Smooth muscle cell (in vitro differentiated cells): ENCODE results near the gene BLACAT1. TPM values are rescaled to one million over a fixed set of nuclear protein-coding genes. Genes with fewer than 3 reads are reported as not detected.
"Not testable (repeated sequence)": the region's sequence is repeated elsewhere in the genome, so short reads cannot be mapped to it uniquely, and the experiment has no call there.

Experiments
- DNase-seq: peaks from one replicate; lab custom pipeline; 2025; ENCODE audit not compliant: unreplicated experiment; lab: John Stamatoyannopoulos, UW
- H2AFZ ChIP-seq: fragments of 200-600 bp; sonication (generic); 2 replicates; pipeline ENCODE4 v1.6.0; 2016; ENCODE audit warnings: antibody characterized with exemption, low read depth, mild to moderate bottlenecking
- H3F3A ChIP-seq: fragments of 200-600 bp; sonication (generic); 2 replicates; pipeline ENCODE4 v1.6.0; 2017; ENCODE audit warnings: antibody characterized with exemption, low read depth
- H3K27ac ChIP-seq: fragments of 200-600 bp; sonication (generic); 2 replicates; pipeline ENCODE4 v1.5.1; 2016; ENCODE audit warnings: low read depth, mild to moderate bottlenecking
- H3K27me3 ChIP-seq: fragments of 200-600 bp; sonication (generic); 2 replicates; pipeline ENCODE4 v1.6.1; 2016; ENCODE audit warnings: low read depth, mild to moderate bottlenecking
- H3K36me3 ChIP-seq: fragments of 200-600 bp; sonication (generic); 2 replicates; pipeline ENCODE4 v1.5.1; 2016; ENCODE audit warnings: low read depth
- H3K4me1 ChIP-seq: fragments of 200-600 bp; sonication (generic); 2 replicates; pipeline ENCODE4 v1.5.1; 2016; ENCODE audit warnings: low read depth
- H3K4me2 ChIP-seq: fragments of 200-600 bp; sonication (generic); 2 replicates; pipeline ENCODE4 v1.6.0; 2016; ENCODE audit warnings: mild to moderate bottlenecking
- H3K4me3 ChIP-seq: fragments of 200-600 bp; sonication (generic); 2 replicates; pipeline ENCODE4 v1.5.1; 2016; ENCODE audit warnings: mild to moderate bottlenecking
- H3K79me2 ChIP-seq: fragments of 200-600 bp; sonication (generic); 2 replicates; pipeline ENCODE4 v1.6.0; 2016; ENCODE audit warnings: low read depth, mild to moderate bottlenecking
- H3K9ac ChIP-seq: fragments of 200-600 bp; sonication (generic); 2 replicates; pipeline ENCODE4 v1.6.0; 2016; ENCODE audit warnings: low read depth
- H3K9me3 ChIP-seq: fragments of 200-600 bp; sonication (generic); replicated peaks from 2 replicates; pipeline ENCODE4 v1.5.1; 2016; ENCODE audit warnings: low read depth
- H4K20me1 ChIP-seq: fragments of 200-600 bp; sonication (generic); 2 replicates; pipeline ENCODE4 v1.6.0; 2016; ENCODE audit warnings: low read depth
- WGBS: methylation state at CpG from one replicate; pipeline ENCODE4 v1.1.7; 2016; ENCODE audit warnings: low lambda C conversion rate; 5-methylcytosine and 5-hydroxymethylcytosine counted together
- polyA plus RNA-seq: library from polyadenylated mRNA; unstranded; fragments of >200 nt; fragmentation: Nextera tagmentation; extraction: Ambion mirVana; gene quantifications from 2 replicates; pipeline ENCODE4 v1.2.1, GENCODE V29; 2016
- total RNA-seq: library from RNA; depleted of rRNA; stranded (reverse); fragments of >200 nt; gene quantifications from 2 replicates; pipeline ENCODE4 v1.2.3, GENCODE V29; 2014
- TF ChIP-seq, protein P1 (sequence below): fragments of 200-600 bp; sonication (generic); IDR thresholded peaks from 2 replicates; pipeline ENCODE4 v1.5.1; 2017; ENCODE audit warnings: borderline replicate concordance, mild to moderate bottlenecking, antibody characterized with exemption; ENCODE audit not compliant: insufficient read depth, poor library complexity, severe bottlenecking

BLACAT1 gene
- total and polyA plus RNA-seq, 2 experiments from 2014 or later, result 0.72 to 3.9 TPM

DNA sequence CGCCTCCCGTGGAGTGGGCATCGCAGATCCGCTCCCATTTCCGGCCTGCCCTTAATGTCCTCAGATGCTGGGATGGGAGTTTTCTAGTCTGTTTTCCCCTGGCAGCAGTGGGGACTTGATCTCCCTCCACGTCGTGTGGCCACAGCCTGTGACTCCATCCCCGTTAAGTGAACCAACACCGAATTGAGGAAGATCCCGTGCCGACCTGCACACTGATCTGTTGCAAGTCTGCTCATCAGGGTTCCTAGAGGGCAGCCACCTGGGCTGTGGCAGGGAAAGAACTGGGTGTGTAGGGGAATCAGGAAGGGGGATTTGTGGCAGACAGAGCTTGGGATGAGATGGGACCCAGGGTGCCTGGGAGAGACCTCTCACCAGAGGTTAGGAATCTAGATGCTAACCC, 25.4 kb upstream of the BLACAT1 start:
- Histone ChIP-seq H3K9ac (no peak overlapping the region), H3F3A (no peaks in the 10 kb centered on the region), H3K36me3 (no peaks in the 10 kb centered on the region), H3K9me3 (no peaks in the 10 kb centered on the region), H4K20me1 (no peaks in the 10 kb centered on the region), H3K4me1 (peaks cover 10% of the 10 kb centered on the region), H3K4me3 (no peak overlapping the region), H3K79me2 (no peaks in the 10 kb centered on the region), H3K27me3 (peaks cover 42% of the 10 kb centered on the region), H3K4me2 (no peak overlapping the region), H2AFZ (no peak overlapping the region), H3K27ac (no peak overlapping the region)
- DNase-seq, result no peak
- 77% methylated on average over 11 of the region's 11 CpGs for WGBS
- TF ChIP-seq, protein P1, sequence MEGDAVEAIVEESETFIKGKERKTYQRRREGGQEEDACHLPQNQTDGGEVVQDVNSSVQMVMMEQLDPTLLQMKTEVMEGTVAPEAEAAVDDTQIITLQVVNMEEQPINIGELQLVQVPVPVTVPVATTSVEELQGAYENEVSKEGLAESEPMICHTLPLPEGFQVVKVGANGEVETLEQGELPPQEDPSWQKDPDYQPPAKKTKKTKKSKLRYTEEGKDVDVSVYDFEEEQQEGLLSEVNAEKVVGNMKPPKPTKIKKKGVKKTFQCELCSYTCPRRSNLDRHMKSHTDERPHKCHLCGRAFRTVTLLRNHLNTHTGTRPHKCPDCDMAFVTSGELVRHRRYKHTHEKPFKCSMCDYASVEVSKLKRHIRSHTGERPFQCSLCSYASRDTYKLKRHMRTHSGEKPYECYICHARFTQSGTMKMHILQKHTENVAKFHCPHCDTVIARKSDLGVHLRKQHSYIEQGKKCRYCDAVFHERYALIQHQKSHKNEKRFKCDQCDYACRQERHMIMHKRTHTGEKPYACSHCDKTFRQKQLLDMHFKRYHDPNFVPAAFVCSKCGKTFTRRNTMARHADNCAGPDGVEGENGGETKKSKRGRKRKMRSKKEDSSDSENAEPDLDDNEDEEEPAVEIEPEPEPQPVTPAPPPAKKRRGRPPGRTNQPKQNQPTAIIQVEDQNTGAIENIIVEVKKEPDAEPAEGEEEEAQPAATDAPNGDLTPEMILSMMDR, result no peak

DNA sequence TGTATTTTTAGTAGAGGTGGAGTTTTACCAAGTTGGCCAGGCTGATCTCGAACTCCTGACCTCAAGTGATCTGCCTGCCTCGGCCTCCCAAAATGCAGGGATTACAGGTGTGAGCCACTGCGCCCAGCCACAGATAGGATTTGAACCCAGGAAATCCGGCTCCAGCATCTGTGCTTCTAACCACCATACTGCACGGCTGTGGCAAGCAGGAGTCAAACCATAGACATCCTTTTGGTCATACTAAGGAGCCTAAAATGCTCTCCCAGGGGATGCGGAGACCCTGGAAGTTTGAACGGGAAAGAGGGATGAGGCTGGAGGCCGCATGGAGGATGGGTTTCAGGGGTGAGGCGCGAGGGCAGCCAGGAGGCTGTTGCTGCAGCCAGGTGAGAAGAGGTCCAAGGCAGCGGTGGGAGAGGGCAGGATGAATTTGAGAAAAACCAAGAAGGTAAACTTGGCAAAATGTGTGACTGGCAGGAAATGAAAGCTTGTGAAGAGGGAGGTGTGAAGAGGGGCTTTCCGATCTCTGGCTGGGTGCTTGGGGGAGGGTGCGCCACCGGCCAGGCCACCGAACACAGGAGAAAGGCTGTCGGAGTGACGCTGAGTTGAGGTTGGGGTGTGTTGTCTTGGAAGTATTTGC, 24.6 kb upstream of the BLACAT1 start:
- Histone ChIP-seq H3K9me3 (no peaks in the 10 kb centered on the region), H3K4me2 (no peak overlapping the region), H3K27ac (no peak overlapping the region), H2AFZ (no peak overlapping the region), H4K20me1 (no peaks in the 10 kb centered on the region), H3K36me3 (no peaks in the 10 kb centered on the region), H3K79me2 (no peaks in the 10 kb centered on the region), H3F3A (no peaks in the 10 kb centered on the region), H3K9ac (no peak overlapping the region), H3K4me3 (no peak overlapping the region), H3K4me1 (peaks cover 10% of the 10 kb centered on the region), H3K27me3 (peaks cover 42% of the 10 kb centered on the region)
- TF ChIP-seq, protein P1, result no peak
- no peak for DNase-seq
- WGBS, result 78% methylated on average over 17 of the region's 17 CpGs

GRCh38 chr1:205478985-205479384, 23.1 kb upstream of the BLACAT1 start:
- not testable (repeated sequence) for H3F3A ChIP-seq, DNase-seq, H3K4me1 ChIP-seq, H3K79me2 ChIP-seq, H3K9ac ChIP-seq, H2AFZ ChIP-seq, H4K20me1 ChIP-seq, H3K4me3 ChIP-seq, H3K27ac ChIP-seq, H3K4me2 ChIP-seq, H3K36me3 ChIP-seq, H3K9me3 ChIP-seq
- H3K27me3 ChIP-seq, result peaks cover 37% of the 10 kb centered on the region
- WGBS, result 83% methylated on average over 2 of the region's 2 CpGs

- TF ChIP-seq, protein P1, result no peak
- no peaks in the 10 kb centered on the region for H4K20me1 ChIP-seq
Measured at GRCh38 chr1:205477759-205478247, 22.0 kb upstream of the BLACAT1 start.

More at GRCh38 chr1:205477759-205478247, 22.0 kb upstream of the BLACAT1 start:
- H3K9ac ChIP-seq, result no peak overlapping the region
- H3K4me2 ChIP-seq, result no peak overlapping the region
- H3K9me3 ChIP-seq, result no peaks in the 10 kb centered on the region
- H3K27me3 ChIP-seq, result peaks cover 29% of the 10 kb centered on the region
- no peaks in the 10 kb centered on the region for H3K36me3 ChIP-seq
- no peak overlapping the region for H3K4me3 ChIP-seq
- DNase-seq, result no peak
- no peak overlapping the region for H3K27ac ChIP-seq
- no peaks in the 10 kb centered on the region for H3K79me2 ChIP-seq
- H3F3A ChIP-seq, result no peaks in the 10 kb centered on the region
- H2AFZ ChIP-seq, result no peak overlapping the region
- H3K4me1 ChIP-seq, result peaks cover 7% of the 10 kb centered on the region
- 87% methylated on average over 12 of the region's 12 CpGs for WGBS
